Spleen (tissue), 11 donors: ENCODE measurements around the gene P3H2. TPM values are rescaled to one million over a fixed set of nuclear protein-coding genes. Genes with fewer than 3 reads are reported as not detected.
"Not testable (repeated sequence)": the region's sequence is repeated elsewhere in the genome, so short reads cannot be mapped to it uniquely, and the experiment has no call there.

ENCODE experiments used
- DNase-seq: peaks from one replicate; pipeline ENCODE4 v3.0.0-alpha.2; 2020
- H3K27ac ChIP-seq, 8 donors: fragments of 200-600 bp; sonication (generic) in 7 of 8; 1 replicate in 4 of 8; 2 replicates in 4 of 8; pipeline versions ENCODE4 v1.5.0 to v1.8.0; 2016 to 2021; ENCODE audit warnings: inconsistent platforms in 4 of 8, mild to moderate bottlenecking in 4 of 8, moderate library complexity in 1 of 8
- H3K27me3 ChIP-seq, 7 donors: fragments of 200-600 bp; sonication (generic) in 6 of 7; replicated peaks in 1 of 7; 1 replicate in 4 of 7; 2 replicates in 3 of 7; pipeline versions ENCODE4 v1.5.0 to v1.8.0; 2016 to 2021; ENCODE audit warnings: inconsistent platforms in 3 of 7, mild to moderate bottlenecking in 1 of 7
- H3K36me3 ChIP-seq, 6 donors: fragments of 200-600 bp; sonication (generic) in 5 of 6; 1 replicate in 4 of 6; 2 replicates in 2 of 6; pipeline versions ENCODE4 v1.5.0 to v1.8.0; 2016 to 2021; ENCODE audit warnings: inconsistent platforms in 2 of 6
- H3K4me1 ChIP-seq, 6 donors: fragments of 200-600 bp; sonication (generic) in 5 of 6; 1 replicate in 3 of 6; 2 replicates in 3 of 6; pipeline versions ENCODE4 v1.5.0 to v1.8.0; 2016 to 2021; ENCODE audit warnings: inconsistent platforms in 3 of 6
- H3K4me3 ChIP-seq, 8 donors: fragments of 200-600 bp; sonication (generic) in 7 of 8; 1 replicate in 4 of 8; 2 replicates in 4 of 8; pipeline versions ENCODE4 v1.5.0 to v1.8.0; 2016 to 2021; ENCODE audit warnings: inconsistent platforms in 4 of 8, mild to moderate bottlenecking in 4 of 8, moderate library complexity in 2 of 8
- H3K9me3 ChIP-seq, 8 donors: fragments of 200-600 bp; sonication (generic) in 7 of 8; 1 replicate in 4 of 8; 2 replicates in 4 of 8; pipeline versions ENCODE4 v1.5.0 to v1.8.0; 2016 to 2021; ENCODE audit warnings: inconsistent platforms in 4 of 8
- POLR2A ChIP-seq, 3 donors: fragments of 450-650 bp; IDR thresholded peaks; one replicate each; pipeline ENCODE4 v1.5.1; 2017; ENCODE audit warnings: antibody characterized with exemption in 3 of 3, mild to moderate bottlenecking in 1 of 3
- POLR2AphosphoS5 ChIP-seq, 3 donors: sonication (generic); formaldehyde crosslinking; IDR thresholded peaks; one replicate each; pipeline ENCODE4 v1.5.1; 2017; ENCODE audit warnings: antibody characterized with exemption in 3 of 3
- WGBS, 5 donors: extraction: QIAGEN DNeasy Blood & Tissue Kit in 3 of 5; methylation state at CpG; one replicate each; pipeline versions ENCODE4 v1.1.5 to v1.1.7; 2013 to 2018; 5-methylcytosine and 5-hydroxymethylcytosine counted together
- intact Hi-C: fragments of 100-400 bp; cut with DNase I; formaldehyde crosslinking; loops from one replicate; pipeline ENCODE4 v1.15.0; 2023; ENCODE audit warnings: low total_unique reads
- polyA plus RNA-seq, 3 donors: library from polyadenylated mRNA; stranded (reverse); fragments of 200-250 nt; gene quantifications; one replicate each; pipeline ENCODE4 v1.2.1, GENCODE V29; 2013
- total RNA-seq, 7 donors: library from RNA; depleted of rRNA in 3 of 7; stranded (reverse); fragments of >200 nt in 3 of 7; fragmentation: NEBNext Ultra II Directional in 4 of 7; extraction: Animal tissue kit (Norgen Biotek cat#: 25700) in 4 of 7; gene quantifications; one replicate each; pipeline versions ENCODE4 v1.1.0 to v1.2.1, GENCODE V29; 2016 to 2021
- TF ChIP-seq, protein P1 (sequence below), 11 experiments: fragments of 200-600 bp in 7 of 11; fragments of 450-650 bp in 4 of 11; sonication (generic) in 4 of 11; IDR thresholded peaks in 8 of 11; conservative IDR thresholded peaks in 3 of 11; 1 replicate in 7 of 11; 2 replicates in 4 of 11; pipeline versions ENCODE4 v1.4.0 to v1.8.0; 2016 to 2021; ENCODE audit warnings: antibody characterized with exemption in 11 of 11, inconsistent platforms in 4 of 11, mild to moderate bottlenecking in 1 of 11
- donor health status: healthy with polysubstance abuse.
- donor health status: DM: no; HTN: no; CAD: no; lungs with moderate emphysema.
- donor health status: DM: no; HTN: no; CAD: no.
- donor health status: Bipolar disorder and iron deficiency.
- donor health status: healthy.
- donor health status: DM: no; HTN: no; CAD: no.
- donor health status: DM: yes; HTN: yes; CAD: no.

Gene P3H2
- total and polyA plus RNA-seq, 10 donors, result 7.7 to 155 (median 79.2) TPM

- 42 to 62% (median 46%) methylated on average over 5 of the region's 5 CpGs for WGBS, 5 donors
- Histone ChIP-seq H3K36me3 (peaks cover 0 to 39% (median 2%) of the 10 kb centered on the region in 6 donors), H3K4me1 (peaks cover 0 to 15% (median 4%) of the 10 kb centered on the region in 6 donors), H3K9me3 (no peaks in the 10 kb centered on the region), H3K27me3 (no peaks in the 10 kb centered on the region), H3K4me3 (no peak overlapping the region), H3K27ac (peak overlapping the region in 1 of 8 donors; percentile 32)
- DNase-seq, result no peak
- TF ChIP-seq POLR2A (IDR thresholded peaks at IDR 0.05), result no peak
- TF ChIP-seq, protein P1, sequence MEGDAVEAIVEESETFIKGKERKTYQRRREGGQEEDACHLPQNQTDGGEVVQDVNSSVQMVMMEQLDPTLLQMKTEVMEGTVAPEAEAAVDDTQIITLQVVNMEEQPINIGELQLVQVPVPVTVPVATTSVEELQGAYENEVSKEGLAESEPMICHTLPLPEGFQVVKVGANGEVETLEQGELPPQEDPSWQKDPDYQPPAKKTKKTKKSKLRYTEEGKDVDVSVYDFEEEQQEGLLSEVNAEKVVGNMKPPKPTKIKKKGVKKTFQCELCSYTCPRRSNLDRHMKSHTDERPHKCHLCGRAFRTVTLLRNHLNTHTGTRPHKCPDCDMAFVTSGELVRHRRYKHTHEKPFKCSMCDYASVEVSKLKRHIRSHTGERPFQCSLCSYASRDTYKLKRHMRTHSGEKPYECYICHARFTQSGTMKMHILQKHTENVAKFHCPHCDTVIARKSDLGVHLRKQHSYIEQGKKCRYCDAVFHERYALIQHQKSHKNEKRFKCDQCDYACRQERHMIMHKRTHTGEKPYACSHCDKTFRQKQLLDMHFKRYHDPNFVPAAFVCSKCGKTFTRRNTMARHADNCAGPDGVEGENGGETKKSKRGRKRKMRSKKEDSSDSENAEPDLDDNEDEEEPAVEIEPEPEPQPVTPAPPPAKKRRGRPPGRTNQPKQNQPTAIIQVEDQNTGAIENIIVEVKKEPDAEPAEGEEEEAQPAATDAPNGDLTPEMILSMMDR (IDR thresholded peaks at IDR 0.05 in 8 of 11, conservative IDR thresholded peaks at IDR 0.05 in 3 of 11), result no peak
- TF ChIP-seq POLR2AphosphoS5 (IDR thresholded peaks at IDR 0.05), result no peak
- intact Hi-C loops, result no loop called here
Measured at GRCh38 chr3:189966843-189967242, 153.9 kb downstream of the P3H2 start.

GRCh38 chr3:189964623-189965332, 155.9 kb downstream of the P3H2 start:
- H3K4me1 ChIP-seq, result peaks cover 0 to 22% (median 11%) of the 10 kb centered on the region in 6 donors
- intact Hi-C loops, result loop anchor here (5.0 kb wide), 1 partner anchor 238 kb away; no protein-coding TSS in a partner anchor
- TF ChIP-seq POLR2AphosphoS5 (IDR thresholded peaks at IDR 0.05), result no peak
- TF ChIP-seq, protein P1 (IDR thresholded peaks at IDR 0.05 in 8 of 11, conservative IDR thresholded peaks at IDR 0.05 in 3 of 11), result no peak
- TF ChIP-seq POLR2A (IDR thresholded peaks at IDR 0.05), result no peak
- 72 to 83% (median 75%) methylated on average over 9 of the region's 9 CpGs for WGBS, 5 donors
- peaks cover 0 to 33% (median 0%) of the 10 kb centered on the region in 6 donors for H3K36me3 ChIP-seq
- peaks cover 0 to 15% (median 0%) of the 10 kb centered on the region in 7 donors for H3K27me3 ChIP-seq
- no peaks in the 10 kb centered on the region for H3K9me3 ChIP-seq
- H3K27ac ChIP-seq, result no peak overlapping the region
- H3K4me3 ChIP-seq, result no peak overlapping the region
- DNase-seq, result no peak

GRCh38 chr3:189962466-189962865, 158.2 kb downstream of the P3H2 start:
- H3K27ac ChIP-seq, result peak overlapping the region in 1 of 8 donors; percentile 38
- intact Hi-C loops, result loop anchor here (5.0 kb wide), 1 partner anchor 240 kb away; no protein-coding TSS in a partner anchor
- H3K9me3 ChIP-seq, result no peaks in the 10 kb centered on the region
- WGBS, 5 donors, result 86 to 96% (median 94%) methylated on average over 4 of the region's 4 CpGs
- peaks cover 0 to 30% (median 0%) of the 10 kb centered on the region in 6 donors for H3K36me3 ChIP-seq
- H3K4me1 ChIP-seq, result peaks cover 0 to 22% (median 10%) of the 10 kb centered on the region in 6 donors
- peaks cover 0 to 15% (median 0%) of the 10 kb centered on the region in 7 donors for H3K27me3 ChIP-seq
- H3K4me3 ChIP-seq, result no peak overlapping the region
- no peak for TF ChIP-seq POLR2AphosphoS5 (IDR thresholded peaks at IDR 0.05)
- TF ChIP-seq, protein P1 (IDR thresholded peaks at IDR 0.05 in 8 of 11, conservative IDR thresholded peaks at IDR 0.05 in 3 of 11), result no peak
- TF ChIP-seq POLR2A (IDR thresholded peaks at IDR 0.05), result no peak
- DNase-seq, result no peak

DNA sequence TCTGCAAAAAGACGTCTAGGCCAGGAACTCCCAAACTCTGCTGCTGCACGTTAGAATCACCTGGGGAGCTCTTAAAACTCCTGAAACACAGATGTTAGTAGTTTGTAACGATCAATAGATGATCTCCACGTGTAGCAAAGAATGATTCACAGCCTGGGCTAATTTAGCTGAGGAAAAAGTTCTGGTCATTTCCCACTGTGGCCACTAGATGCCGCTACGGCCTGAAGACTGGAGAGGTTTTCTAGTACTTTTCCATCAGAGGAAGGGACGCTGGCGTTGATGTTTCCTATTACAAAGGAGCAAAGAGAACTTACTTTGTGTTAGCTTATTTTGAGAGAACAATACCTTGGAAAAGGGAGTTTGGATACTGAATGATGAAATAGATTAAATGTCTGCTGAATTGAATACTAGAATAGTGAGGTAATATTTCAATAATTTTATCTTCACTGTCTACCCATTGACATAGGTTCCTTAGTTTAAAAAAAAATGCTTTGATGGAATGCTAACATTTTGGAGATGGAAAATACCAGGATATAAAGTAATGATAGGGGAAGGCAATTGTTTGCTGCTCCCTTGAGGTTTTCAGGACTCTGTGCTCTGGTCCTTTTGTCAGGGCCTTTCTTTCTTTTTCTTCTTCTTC, 159.1 kb downstream of the P3H2 start:
- Histone ChIP-seq H3K9me3 (no peaks in the 10 kb centered on the region), H3K27ac (peak overlapping the region in 1 of 8 donors; percentile 18), H3K4me1 (peaks cover 0 to 14% (median 7%) of the 10 kb centered on the region in 6 donors), H3K4me3 (no peak overlapping the region), H3K36me3 (peaks cover 0 to 39% (median 0%) of the 10 kb centered on the region in 6 donors), H3K27me3 (peaks cover 0 to 15% (median 0%) of the 10 kb centered on the region in 7 donors)
- TF ChIP-seq POLR2AphosphoS5 (IDR thresholded peaks at IDR 0.05), result peak in 1 of 3 donors; percentile 10
- no peak for TF ChIP-seq POLR2A (IDR thresholded peaks at IDR 0.05)
- TF ChIP-seq, protein P1 (IDR thresholded peaks at IDR 0.05 in 8 of 11, conservative IDR thresholded peaks at IDR 0.05 in 3 of 11), result peak; percentile 62 to 88 (median 83)
- 3 to 4% (median 4%) methylated on average over 8 of the region's 8 CpGs for WGBS, 5 donors
- intact Hi-C loops, result loop anchor here (5.0 kb wide), 1 partner anchor 241 kb away; no protein-coding TSS in a partner anchor
- DNase-seq, result peak; percentile 79

DNA sequence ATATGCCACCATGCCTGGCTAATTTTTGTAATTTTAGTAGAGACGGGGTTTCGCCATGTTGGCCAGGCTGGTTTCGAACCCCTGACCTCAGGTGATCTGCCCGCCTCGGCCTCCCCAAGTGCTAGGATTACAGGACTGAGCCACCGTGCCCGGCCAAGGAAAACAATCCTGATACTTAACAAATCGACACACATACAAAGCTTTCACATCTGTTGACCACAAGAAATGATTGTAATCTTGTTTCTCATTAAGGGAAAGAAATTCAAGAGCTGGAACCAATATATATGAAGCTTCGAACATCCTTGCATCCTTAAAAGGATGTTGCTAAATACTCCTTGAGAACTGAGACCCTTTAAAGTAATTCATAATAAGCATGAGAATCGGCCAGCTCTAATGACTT, 159.6 kb downstream of the P3H2 start:
- peaks cover 0 to 41% (median 0%) of the 10 kb centered on the region in 6 donors for H3K36me3 ChIP-seq
- 66 to 78% (median 71%) methylated on average over 9 to 10 of the region's 10 CpGs for WGBS, 5 donors
- H3K27ac ChIP-seq, H3K9me3 ChIP-seq, H3K4me3 ChIP-seq, DNase-seq: not testable (repeated sequence)
- peaks cover 0 to 15% (median 0%) of the 10 kb centered on the region in 7 donors for H3K27me3 ChIP-seq
- intact Hi-C loops, result loop anchor here (5.0 kb wide), 1 partner anchor 241 kb away; no protein-coding TSS in a partner anchor
- H3K4me1 ChIP-seq, result peaks cover 0 to 14% (median 7%) of the 10 kb centered on the region in 6 donors
